HG03460 (cell line): ENCODE measurements around the gene ADH7.

Experiments
- ATAC-seq: cut with Tn5 transposase; IDR thresholded peaks from one replicate; pipeline ENCODE4 v1.9.1; 2021; ENCODE audit not compliant: unreplicated experiment

The ADH7 gene

DNA sequence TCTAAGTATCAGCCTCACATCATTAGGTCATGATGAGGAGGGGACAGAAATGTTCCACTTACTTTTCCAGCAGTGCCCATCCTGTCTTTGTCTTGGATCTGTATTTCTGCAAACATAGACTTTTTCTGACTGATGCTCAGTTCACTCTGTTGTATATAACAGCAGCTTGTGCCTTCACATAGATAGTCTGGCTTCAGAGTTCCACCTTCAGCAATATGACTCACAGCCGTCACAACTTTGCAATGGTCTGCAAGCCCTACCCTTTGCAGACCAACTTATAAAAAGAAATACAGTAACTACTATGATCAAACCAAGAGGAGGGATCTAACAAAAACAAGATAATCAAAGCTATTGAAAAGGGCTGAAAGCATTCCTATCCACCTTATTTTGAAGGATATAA, at the start of gene ADH7:
TSS of gene ADH7 (minus strand) at position 189 of the 400 bp plus-strand sequence. CDS start at position 80, 109 bp downstream.
- no peak for ATAC-seq

- ATAC-seq = no peak
These were observed 48.5 kb upstream of the ADH7 start for GRCh38 chr4:99483636-99484035.

DNA sequence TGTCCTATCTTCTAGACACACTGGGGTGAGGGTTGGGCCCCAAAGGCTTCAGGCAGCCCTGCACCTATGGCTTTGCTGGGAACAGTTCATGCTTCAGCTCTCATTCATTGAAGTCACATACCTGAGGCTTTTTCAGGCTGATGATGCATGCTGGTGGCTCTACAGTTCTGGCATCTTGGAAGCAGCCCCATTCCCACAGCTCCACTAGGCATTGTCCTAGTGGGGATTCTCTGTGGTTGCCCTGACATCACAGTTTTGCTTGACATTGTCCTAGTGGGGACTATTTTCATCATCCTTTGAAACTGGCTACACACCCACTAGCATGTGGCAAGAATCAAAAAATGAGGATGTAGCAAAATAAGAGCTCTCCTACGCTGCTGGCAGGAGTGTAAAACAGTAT, 38.0 kb upstream of the ADH7 start:
- no peak for ATAC-seq

- ATAC-seq = no peak
These were observed 36.8 kb upstream of the ADH7 start for GRCh38 chr4:99471896-99472295.

GRCh38 chr4:99471349-99471748, 36.2 kb upstream of the ADH7 start:
- no peak for ATAC-seq

GRCh38 chr4:99468889-99469288, 33.7 kb upstream of the ADH7 start:
- ATAC-seq = no peak

DNA sequence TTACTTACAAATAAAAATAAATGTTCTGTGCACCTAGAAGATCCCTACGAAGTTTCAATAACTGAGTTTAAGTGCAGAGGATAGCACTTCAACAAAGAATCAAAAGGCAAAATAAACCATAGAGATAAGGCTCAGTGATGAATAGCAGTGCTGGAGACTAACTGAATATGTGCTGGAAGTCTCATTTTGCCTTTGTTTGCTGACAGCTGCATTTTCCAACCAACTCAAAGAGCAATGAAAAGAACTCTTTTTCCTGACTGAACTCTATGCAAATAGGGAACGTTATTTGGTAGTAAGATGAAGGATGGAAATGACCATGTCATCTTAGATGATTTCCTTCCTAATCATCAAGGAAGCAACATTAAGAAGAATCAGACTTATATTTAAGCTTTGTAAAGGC, 32.7 kb upstream of the ADH7 start:
- no peak for ATAC-seq

- no peak for ATAC-seq
These were observed 28.4 kb upstream of the ADH7 start for GRCh38 chr4:99463566-99463965.

GRCh38 chr4:99462875-99463464, 27.8 kb upstream of the ADH7 start:
- ATAC-seq = peak; percentile 93

DNA sequence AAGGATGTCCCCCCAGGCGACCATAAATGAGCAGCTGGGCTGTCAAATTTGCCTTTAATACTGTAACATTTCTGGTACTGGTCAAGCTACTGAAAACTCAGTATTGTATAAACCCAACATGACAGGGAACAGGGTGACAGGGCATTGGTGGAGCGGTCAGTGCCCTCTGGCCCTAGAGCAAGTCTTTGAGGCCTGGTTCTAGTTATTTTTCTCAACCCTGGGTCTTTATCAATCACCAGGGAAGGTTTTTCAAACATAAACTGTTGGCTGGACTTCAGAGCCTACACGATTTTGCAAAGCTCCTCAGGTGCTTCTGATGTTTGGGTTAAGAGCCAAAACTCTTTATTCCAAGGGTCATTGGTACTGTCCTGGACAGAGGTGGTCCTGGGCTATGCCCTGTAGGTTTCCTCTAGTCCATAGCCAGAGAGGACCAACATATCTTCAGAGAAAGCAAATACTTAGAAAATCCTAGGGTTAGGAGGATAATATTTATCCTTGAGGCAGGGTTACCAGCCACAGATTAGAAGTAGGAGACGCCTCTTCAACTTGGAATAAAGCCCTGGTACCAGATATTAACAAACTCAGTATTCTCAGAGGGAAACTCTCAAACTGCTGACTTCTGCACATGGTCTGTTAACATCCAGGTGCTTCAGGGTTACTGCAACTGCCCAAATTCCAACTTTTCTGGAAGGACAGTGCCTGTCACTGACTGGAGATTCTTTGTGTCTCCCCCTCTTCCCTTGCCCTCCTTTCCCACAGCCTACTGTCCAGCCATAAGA, 26.7 kb upstream of the ADH7 start:
- ATAC-seq = no peak

DNA sequence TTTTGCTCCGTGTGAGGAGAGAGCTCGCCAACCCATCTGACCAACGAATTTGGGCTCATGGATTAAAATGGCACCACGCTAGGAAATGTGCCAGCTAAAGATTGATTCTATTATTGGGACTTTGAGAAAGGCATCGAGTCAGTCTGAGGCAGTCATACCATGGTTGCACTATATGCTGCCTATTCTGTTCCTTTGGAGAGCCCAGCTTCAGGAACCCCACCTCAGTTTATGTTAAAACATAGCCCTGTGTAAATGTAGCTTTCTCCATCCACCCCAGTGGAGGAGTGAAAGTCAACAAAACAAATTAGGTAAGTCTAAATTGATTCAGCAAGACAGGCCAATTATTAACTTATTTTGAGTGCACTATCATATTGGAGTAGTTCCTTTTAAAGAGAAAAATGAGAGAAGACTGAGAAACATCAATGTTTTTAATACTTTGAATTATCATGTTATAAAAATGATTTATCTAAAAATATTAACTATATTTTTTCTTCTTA, 24.5 kb upstream of the ADH7 start:
- no peak for ATAC-seq

- no peak for ATAC-seq
These were observed 23.8 kb upstream of the ADH7 start for GRCh38 chr4:99458911-99459447.

GRCh38 chr4:99457676-99458075, 22.5 kb upstream of the ADH7 start:
- ATAC-seq = no peak

GRCh38 chr4:99457270-99457669, 22.1 kb upstream of the ADH7 start:
- no peak for ATAC-seq

- peak; percentile 16 for ATAC-seq
These were observed 12.4 kb upstream of the ADH7 start for GRCh38 chr4:99447513-99447912.

- peak; percentile 95 for ATAC-seq
These were observed 11.9 kb upstream of the ADH7 start for GRCh38 chr4:99447079-99447478.

- ATAC-seq = no peak
These were observed 3.3 kb upstream of the ADH7 start for GRCh38 chr4:99438405-99438780.

DNA sequence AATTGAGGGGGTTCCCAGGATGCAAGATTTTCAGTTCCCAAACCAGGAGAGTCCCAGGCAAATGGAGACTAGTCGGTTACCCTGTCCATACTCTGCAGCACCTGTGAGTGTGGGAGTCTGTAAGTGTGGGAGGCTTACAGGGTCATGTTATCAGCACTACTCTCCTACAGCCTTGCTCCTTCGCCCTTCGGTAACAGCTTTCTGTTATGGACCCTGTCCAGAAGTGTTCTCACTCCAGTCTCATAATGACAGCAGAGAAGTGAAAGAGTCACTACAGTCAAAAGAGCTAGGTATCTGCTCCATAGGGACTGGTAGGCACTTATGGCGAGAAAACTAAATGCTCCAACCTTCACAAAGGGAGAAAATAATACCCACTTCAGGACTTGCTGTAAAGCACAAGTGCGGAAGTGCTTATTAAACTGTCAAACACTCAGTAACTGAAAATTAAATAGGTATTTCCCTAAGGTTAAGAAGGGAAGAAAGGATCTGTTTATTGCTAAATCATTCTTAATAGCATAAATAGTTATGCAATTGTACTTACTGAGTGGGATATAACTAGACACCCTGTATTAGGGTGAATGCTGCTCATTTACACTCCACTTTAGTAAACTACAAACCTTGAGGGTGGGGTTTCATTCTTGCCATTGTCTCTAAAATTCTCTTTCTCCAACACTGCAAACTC, 2.7 kb upstream of the ADH7 start:
- no peak for ATAC-seq

DNA sequence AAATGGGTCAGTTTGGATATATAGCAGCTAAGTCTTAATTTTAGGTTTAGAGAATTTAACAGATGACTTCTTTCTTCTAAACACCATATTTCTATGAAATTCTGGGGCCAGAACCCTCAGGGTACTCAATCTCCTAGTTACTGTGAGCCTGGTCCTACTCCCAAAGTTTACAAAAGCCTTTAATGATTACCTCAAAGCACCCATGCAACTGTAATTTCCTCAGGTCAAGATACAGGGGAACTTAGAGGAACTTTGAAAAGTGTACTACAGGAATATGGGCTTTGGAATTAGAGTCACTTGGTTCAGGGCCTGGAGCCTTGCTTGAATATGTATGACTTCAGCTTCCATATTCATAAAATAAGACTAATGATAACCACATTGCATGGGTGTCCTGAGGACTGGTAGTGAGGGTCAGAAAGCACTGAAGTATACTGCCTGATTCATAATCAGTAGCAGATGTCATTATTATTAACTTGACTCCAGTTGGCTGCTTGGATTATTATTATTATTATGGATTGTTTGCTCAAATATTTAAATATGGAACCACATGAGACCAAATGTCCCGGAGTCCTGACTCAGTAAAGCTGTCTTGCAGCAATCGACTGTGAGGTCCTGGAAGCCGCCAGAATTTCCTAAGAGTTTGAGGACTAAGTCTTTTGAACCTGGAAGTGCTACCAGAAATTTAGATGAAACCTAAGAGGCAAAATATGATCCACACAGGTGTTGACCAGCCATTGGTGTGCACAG, 2.0 kb upstream of the ADH7 start:
- ATAC-seq = no peak

DNA sequence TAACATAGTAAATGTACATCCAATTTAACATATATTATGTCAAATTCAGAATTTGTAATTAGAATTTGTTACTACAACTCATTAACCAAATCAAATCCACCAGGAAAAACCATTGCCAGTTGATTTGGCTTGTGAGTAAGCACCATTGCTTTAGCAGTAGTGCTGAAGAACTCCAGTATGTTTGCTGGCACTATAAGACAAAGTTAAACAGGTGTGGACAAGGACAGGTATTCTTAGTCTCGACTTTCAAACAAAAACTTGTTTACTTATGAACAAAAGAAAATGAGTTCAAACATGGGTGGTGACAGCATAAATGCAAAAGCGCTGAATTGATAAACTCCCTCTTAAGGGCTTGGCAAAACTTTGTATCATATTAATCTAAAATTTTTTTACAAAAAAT, 1.3 kb upstream of the ADH7 start:
- ATAC-seq = no peak

DNA sequence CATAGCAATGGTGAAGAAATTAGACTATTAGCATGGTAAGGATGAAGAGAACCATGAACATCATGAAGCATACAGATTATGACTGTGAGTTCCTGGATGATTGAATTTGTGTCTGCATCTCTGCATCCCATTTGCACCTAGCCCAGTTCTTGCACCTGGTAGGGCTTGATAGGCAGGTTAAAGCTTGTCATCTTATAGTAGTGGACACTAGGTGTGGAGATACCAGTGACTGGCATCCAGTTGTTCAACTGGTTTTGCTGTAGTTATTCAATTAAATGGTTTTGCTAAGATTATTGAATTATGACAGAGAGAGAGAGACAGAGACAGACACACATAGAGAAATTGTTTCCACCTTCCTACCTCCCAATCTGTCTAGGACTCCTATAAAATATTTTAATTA, 5.0 kb downstream of the ADH7 start:
- no peak for ATAC-seq
